IPS-15b (cell line): Measurements from ENCODE around the gene DUSP6.
"Not testable (repeated sequence)": the region's sequence is repeated elsewhere in the genome, so short reads cannot be mapped to it uniquely, and the experiment has no call there.

Experiments
- H3K27me3 ChIP-seq: one replicate; pipeline ENCODE4 v1.6.1; 2013; ENCODE audit warnings: low read length; ENCODE audit not compliant: control insufficient read depth, insufficient read depth
- H3K36me3 ChIP-seq: one replicate; pipeline ENCODE4 v1.6.1; 2013; ENCODE audit warnings: low read length; ENCODE audit not compliant: control insufficient read depth, insufficient read depth
- H3K4me1 ChIP-seq: one replicate; pipeline ENCODE4 v1.6.1; 2013; ENCODE audit warnings: mild to moderate bottlenecking, low read length; ENCODE audit not compliant: control insufficient read depth, insufficient read depth
- H3K4me3 ChIP-seq: one replicate; pipeline ENCODE4 v1.5.1; 2013; ENCODE audit warnings: low read depth, low read length
- H3K9ac ChIP-seq: one replicate; pipeline ENCODE4 v1.6.1; 2013; ENCODE audit warnings: low read depth, mild to moderate bottlenecking, low read length
- H3K9me3 ChIP-seq: one replicate; pipeline ENCODE4 v1.6.1; 2013; ENCODE audit warnings: mild to moderate bottlenecking, low read length; ENCODE audit not compliant: control insufficient read depth, insufficient read depth

Gene DUSP6

DNA sequence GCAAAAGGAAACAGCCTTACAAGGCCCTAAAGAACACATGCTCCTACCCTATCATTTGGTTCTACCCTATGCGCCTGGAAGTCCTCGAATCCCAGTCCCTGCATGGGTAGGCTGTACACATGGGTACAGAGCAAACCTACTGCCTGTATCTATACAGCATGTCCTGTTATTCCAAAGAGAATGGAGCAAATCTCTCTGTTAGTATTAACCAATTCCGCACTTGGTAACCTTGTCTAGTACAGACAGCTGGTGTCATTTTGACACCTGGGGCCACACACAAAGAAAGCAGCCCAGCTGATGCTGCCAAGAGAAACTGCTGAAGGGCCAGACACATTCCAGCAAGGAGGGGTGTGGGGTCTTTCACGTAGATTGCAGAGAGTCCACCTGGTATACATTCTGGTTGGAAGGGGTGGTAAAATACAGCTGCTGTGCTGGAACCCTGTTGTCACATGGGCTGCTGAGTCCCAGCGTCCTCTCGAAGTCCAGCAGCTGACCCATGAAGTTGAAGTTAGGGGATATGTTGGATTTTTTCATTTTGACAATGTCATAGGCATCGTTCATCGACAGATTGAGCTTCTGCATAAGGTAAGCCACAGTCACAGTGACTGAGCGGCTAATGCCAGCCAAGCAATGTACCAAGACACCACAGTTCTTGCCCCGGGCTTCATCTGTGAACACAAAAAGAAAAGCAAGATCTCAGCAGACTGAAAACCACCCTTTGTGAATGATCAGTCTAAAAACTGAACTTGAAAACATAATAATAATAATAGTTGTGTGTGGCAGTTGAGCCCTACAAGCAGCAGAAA lies 3.2 kb downstream of the DUSP6 start:
- peaks cover 72% of the 10 kb centered on the region for H3K27me3 ChIP-seq
- H3K9me3 ChIP-seq = no peaks in the 10 kb centered on the region
- H3K4me3 ChIP-seq = peak overlapping the region; percentile 33
- H3K9ac ChIP-seq = no peak overlapping the region
- H3K36me3 ChIP-seq = no peaks in the 10 kb centered on the region
- peaks cover 36% of the 10 kb centered on the region for H3K4me1 ChIP-seq

DNA sequence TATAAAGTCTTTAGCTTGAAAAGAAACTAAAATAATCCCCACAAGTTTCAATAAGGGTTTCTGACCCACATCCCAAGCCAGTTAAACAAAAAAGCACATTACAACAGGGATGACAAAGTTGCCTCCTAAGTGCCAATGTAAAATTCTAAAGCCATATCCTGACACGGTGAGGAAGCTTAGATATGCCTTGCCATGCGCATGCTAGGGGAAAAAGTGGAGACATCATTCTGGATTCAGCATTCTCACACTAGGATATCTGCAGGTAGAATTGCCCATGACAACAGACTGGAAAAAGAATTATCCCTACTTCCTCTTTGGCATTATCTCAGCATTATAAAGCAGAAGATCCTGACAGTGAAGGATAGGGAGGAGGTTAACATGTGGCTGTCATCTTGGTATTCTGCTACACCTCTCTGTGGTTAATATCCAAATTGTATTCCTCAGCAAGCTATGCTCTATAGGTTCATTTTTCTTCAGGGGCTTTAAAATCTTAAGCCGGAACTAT lies 4.9 kb downstream of the DUSP6 start:
- H3K9me3 ChIP-seq = no peaks in the 10 kb centered on the region
- peaks cover 36% of the 10 kb centered on the region for H3K4me1 ChIP-seq
- no peak overlapping the region for H3K4me3 ChIP-seq

DNA sequence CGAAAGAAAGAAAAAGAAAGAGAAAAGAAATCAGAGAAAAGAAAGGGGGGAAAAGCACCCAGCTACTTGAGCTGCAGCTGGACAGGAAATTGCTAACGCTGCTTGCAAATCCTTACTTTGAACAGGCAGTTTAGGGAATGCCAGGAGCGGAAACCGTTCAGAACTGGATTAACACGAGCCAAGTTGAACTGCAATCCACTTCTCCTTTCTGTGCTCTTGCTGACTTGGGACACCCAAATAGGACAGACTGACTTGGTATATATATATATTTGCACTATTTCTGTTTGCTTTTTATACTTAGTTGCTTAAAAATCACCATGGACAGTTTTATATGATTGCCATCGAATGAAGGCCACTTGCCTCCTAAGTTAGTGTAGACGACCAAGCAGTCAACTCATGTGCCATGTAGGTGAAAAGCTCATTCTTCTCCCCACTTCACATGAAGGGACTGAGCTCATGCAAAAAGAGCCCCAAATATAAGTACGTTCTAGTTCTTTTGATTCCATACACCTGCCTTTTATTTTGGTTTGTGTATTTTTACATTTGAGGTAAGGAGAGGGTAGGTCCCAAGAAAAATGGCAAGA lies 5.5 kb downstream of the DUSP6 start:
- Histone ChIP-seq H3K4me1 (peaks cover 36% of the 10 kb centered on the region), H3K9ac (no peak overlapping the region), H3K4me3 (no peak overlapping the region), H3K36me3 (no peaks in the 10 kb centered on the region), H3K27me3 (peaks cover 81% of the 10 kb centered on the region), H3K9me3 (no peaks in the 10 kb centered on the region)

More for the DNA sequence above, 4.9 kb downstream of the DUSP6 start:
- Histone ChIP-seq H3K36me3 (no peaks in the 10 kb centered on the region), H3K9ac (no peak overlapping the region), H3K27me3 (peaks cover 84% of the 10 kb centered on the region)

DNA sequence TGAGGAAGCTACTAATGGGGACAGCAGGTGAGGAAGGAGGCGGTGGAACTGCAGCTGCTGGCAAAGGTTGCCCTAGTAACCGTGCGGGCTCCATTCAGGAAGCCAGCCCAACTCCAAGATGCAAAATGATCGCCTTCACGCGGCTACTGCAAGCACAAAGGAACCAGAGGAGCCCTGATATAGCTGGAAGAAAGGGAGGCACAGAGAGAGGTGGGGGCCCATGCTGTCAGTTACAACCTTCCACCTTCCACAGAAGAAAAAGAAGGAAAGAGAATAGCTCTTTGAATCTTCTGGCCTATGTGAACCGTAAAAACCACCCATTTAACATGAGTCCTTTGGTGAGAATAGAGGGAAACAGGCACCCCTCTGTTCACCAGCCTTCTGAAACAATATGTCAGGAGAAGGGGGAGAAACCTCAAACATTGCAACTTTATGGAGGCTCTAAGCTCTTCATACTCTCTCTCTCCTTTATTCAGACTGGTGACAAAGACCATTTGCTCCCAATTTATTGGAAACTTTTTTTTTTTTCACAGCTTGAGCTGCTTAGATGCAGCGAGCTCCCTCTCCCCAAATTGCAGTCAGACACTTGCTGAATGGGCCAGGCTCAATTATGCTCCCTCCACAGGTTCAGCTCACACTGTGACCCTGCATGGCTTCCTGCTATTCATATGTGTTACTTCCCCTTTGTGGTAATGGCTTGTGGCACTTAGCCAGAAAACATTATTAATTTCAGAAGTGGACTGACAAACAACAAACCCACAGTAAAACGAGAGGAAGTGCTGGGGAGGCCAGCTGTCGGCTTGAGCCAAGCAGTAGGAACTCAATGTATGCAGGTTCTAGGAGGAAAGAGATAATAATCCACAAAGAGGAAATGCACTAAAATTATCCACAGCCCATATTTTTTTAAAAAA lies 6.2 kb downstream of the DUSP6 start:
- Histone ChIP-seq H3K27me3 (peaks cover 74% of the 10 kb centered on the region), H3K36me3 (no peaks in the 10 kb centered on the region), H3K9me3 (no peaks in the 10 kb centered on the region), H3K9ac (no peak overlapping the region), H3K4me3 (no peak overlapping the region), H3K4me1 (peaks cover 36% of the 10 kb centered on the region)

DNA sequence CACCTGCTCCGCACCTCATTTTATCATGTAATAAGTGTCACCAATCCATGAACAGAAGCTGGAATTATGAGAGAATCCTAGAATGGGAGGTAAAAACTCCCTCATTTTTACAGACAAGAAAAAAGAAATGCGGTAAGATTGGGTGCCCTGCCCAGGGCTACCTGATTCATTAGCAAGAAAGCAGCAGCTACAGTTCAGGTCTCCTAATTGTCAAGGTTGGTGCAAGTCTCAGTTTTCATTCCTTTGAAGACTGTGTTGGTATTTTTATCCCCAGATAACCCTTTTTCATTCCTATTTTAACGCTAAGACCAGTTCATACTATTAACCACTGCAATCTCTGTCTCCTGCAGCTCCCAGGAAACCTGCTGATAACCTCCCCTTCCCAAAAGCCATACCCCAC lies 6.9 kb downstream of the DUSP6 start:
- Histone ChIP-seq H3K36me3 (no peaks in the 10 kb centered on the region), H3K4me1 (peaks cover 32% of the 10 kb centered on the region), H3K27me3 (peaks cover 68% of the 10 kb centered on the region), H3K9me3 (no peaks in the 10 kb centered on the region), H3K4me3 (no peak overlapping the region), H3K9ac (no peak overlapping the region)

DNA sequence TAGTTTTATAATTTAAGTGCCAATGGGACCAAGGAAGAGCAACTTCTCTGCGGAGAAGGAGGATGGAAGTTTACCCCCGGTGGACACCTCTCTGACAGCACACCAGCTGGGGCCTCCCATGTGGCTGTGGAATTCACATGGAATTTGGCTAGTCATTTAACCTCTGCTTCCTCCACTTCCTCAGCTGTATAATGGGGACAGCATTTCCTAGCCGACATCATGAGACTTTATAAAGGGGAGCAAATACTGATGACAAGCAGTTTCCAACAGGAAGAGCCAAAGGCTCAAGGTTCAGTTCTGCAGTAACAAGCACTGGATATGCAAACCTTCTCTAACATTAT lies 7.5 kb downstream of the DUSP6 start:
- H3K4me1 ChIP-seq = peaks cover 31% of the 10 kb centered on the region

DNA sequence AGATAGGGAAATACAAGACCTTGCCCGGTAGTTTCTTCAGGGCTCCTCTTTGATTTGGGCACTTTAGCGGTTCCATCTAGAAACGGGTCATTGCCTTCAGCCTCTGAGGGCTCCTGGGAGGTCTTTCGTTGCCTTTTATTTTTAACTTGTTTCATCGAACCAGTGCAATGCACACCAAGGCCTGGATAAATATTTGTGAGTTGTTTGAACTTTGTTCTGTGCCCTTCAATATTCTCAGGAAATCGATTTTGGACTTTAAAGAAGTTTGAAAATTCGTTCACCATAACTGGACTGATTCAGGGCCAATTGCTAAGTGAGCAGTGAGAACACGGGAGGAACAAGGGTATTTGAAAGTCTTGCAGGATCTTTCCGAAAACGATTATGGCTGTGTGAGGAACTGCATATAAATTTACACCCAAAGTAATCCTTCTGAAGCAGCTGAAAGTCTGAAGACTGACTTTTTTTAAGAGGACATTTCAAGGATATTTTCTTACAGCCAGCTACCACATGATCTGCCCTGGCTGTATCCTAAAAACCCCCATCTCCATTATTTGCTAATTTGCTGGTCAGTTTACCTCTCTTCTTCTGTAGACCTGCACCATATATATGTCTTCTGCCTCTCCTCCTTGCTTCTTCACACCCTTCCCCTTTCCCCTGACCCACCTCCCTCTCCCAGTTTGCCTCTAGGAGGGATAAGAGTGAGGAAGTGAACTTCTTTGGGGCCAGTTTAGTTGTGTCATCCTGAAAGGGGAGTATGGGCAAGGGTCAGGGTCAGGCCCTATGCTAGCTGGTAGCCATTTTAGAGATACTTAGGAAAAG lies 8.0 kb downstream of the DUSP6 start:
- no peak overlapping the region for H3K4me3 ChIP-seq
- H3K4me1 ChIP-seq = peaks cover 26% of the 10 kb centered on the region
- H3K27me3 ChIP-seq = peaks cover 66% of the 10 kb centered on the region
- H3K9ac ChIP-seq = no peak overlapping the region
- no peaks in the 10 kb centered on the region for H3K9me3 ChIP-seq
- no peaks in the 10 kb centered on the region for H3K36me3 ChIP-seq

More for the DNA sequence above, 7.5 kb downstream of the DUSP6 start:
- no peaks in the 10 kb centered on the region for H3K9me3 ChIP-seq
- H3K4me3 ChIP-seq = no peak overlapping the region
- H3K27me3 ChIP-seq = peaks cover 68% of the 10 kb centered on the region
- no peaks in the 10 kb centered on the region for H3K36me3 ChIP-seq
- no peak overlapping the region for H3K9ac ChIP-seq

DNA sequence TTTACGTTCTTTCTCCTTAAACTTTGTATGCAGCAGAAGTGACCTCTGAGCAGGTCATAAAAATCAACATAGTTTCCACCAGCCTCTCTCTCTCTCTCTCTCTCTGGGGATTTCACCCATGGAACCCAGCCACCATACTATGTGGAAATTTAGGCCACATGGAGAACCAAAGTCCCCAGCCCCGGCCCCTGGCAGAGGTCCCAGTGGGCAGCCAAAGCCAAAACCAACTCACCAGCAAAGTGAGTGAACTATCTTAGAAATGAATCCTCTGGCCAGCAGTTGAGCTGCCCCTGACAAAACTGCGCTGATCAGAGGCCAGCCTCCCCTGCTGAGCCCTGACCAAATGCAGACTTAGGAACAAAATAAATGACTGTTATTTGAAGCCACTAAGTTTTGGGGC lies 9.2 kb downstream of the DUSP6 start:
- Histone ChIP-seq H3K4me1 (peaks cover 20% of the 10 kb centered on the region), H3K4me3 (no peak overlapping the region), H3K9me3 (no peaks in the 10 kb centered on the region), H3K27me3 (peaks cover 55% of the 10 kb centered on the region), H3K9ac (no peak overlapping the region), H3K36me3 (no peaks in the 10 kb centered on the region)

DNA sequence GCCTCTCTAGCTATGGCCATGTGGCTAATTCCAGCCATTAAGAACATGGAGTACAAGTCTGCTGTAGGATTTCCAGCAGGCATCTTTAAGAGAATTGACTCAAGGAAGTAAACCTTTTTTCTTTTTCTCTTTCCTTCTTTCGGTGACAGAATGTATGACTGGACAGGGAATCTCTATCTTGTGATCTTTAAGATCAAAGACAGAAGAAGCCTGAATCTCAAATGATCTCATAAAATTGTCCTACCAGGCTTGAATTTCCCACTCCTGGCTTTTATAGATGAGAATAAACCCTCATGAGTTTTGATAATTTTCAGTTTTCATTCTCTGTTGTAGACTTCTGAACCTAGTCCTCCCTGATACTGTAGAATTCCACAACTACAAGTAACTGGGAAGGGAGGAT lies 11.4 kb downstream of the DUSP6 start:
- H3K9ac ChIP-seq = no peak overlapping the region
- H3K4me3 ChIP-seq = no peak overlapping the region
- H3K27me3 ChIP-seq = peaks cover 32% of the 10 kb centered on the region
- no peaks in the 10 kb centered on the region for H3K36me3 ChIP-seq
- H3K9me3 ChIP-seq = no peaks in the 10 kb centered on the region
- peaks cover 6% of the 10 kb centered on the region for H3K4me1 ChIP-seq

DNA sequence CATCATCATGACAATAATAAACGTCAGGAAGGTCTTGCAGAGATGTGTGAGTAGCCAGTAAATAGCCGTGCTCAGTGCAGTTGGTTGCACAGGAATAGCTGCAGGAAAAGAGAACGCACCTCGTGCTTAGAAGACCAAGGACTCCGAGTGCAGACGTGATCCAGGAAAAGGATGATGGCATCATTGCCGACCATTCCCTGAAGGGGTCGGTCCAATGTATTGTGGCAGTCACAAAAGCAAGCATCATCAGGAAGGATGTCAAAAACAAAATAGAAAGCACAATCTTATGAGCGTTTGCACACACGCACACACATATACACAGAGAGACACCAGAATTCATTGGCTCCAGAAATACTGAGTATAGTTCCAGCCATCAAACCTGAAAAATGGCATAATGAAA lies 12.8 kb downstream of the DUSP6 start:
- Histone ChIP-seq H3K9me3 (no peaks in the 10 kb centered on the region), H3K4me3 (no peak overlapping the region), H3K36me3 (no peaks in the 10 kb centered on the region), H3K27me3 (peaks cover 20% of the 10 kb centered on the region), H3K9ac (no peak overlapping the region), H3K4me1 (no peaks in the 10 kb centered on the region)

DNA sequence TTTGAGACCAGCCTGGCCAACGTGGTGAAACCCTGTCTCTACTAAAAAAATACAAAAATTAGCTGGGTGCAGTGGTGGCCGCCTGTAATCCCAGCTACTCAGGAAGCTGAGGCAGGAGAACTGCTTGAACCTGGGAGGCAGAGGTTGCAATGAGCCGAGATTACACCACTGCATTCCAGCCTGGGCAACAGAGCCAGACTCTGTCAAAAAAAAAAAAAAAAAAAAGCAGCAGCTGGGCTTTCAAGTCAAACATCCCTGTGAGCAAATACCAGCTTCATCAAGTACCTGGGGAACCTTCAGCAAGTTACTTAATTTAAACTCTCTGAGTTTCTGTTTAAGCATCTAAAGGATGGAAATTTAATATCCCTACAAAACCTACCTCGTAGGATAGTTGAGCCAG lies 15.2 kb downstream of the DUSP6 start:
- not testable (repeated sequence) for H3K36me3 ChIP-seq, H3K27me3 ChIP-seq, H3K9me3 ChIP-seq, H3K9ac ChIP-seq, H3K4me3 ChIP-seq, H3K4me1 ChIP-seq
